CD14-positive monocyte (primary cell): ENCODE data around the gene CERS4. TPM values are rescaled to one million over a fixed set of nuclear protein-coding genes. Genes with fewer than 3 reads are reported as not detected.

Experiments
- DNase-seq, 3 donors: peaks; one replicate each; pipeline ENCODE4 v3.0.0-alpha.2; 2011 to 2022
- H2AFZ ChIP-seq: 2 replicates; pipeline ENCODE4 v1.6.0; 2012; ENCODE audit warnings: mild to moderate bottlenecking, low read depth, low read length, inconsistent platforms; ENCODE audit not compliant: insufficient read depth, poor library complexity, severe bottlenecking
- H3K27ac ChIP-seq, 2 donors: 1 replicate in 1 of 2; 2 replicates in 1 of 2; pipeline ENCODE4 v1.5.1; 2012 to 2013; ENCODE audit warnings: low read length in 2 of 2, control low read depth in 1 of 2, inconsistent platforms in 1 of 2, low read depth in 1 of 2, mild to moderate bottlenecking in 1 of 2
- H3K27me3 ChIP-seq, 2 donors: one replicate each; pipeline versions ENCODE4 v1.6.0 to v1.6.1; 2011 to 2013; ENCODE audit warnings: low read length in 2 of 2; ENCODE audit not compliant: control insufficient read depth in 2 of 2, insufficient read depth in 2 of 2
- H3K36me3 ChIP-seq, 2 donors: replicated peaks in 1 of 2; 1 replicate in 1 of 2; 2 replicates in 1 of 2; pipeline versions ENCODE4 v1.5.1 to v1.6.1; 2012 to 2013; ENCODE audit warnings: low read length in 2 of 2, control low read depth in 1 of 2, inconsistent platforms in 1 of 2, mild to moderate bottlenecking in 1 of 2; ENCODE audit not compliant: insufficient read depth in 2 of 2, control insufficient read depth in 1 of 2
- H3K4me1 ChIP-seq, 2 donors: 1 replicate in 1 of 2; 2 replicates in 1 of 2; pipeline versions ENCODE4 v1.5.1 to v1.6.1; 2012 to 2013; ENCODE audit warnings: low read length in 2 of 2, control low read depth in 1 of 2, inconsistent platforms in 1 of 2, mild to moderate bottlenecking in 1 of 2, moderate library complexity in 1 of 2; ENCODE audit not compliant: insufficient read depth in 2 of 2, control insufficient read depth in 1 of 2
- H3K4me2 ChIP-seq: replicated peaks from 2 replicates; pipeline ENCODE3; 2012; ENCODE audit warnings: low read length, moderate library complexity, mild to moderate bottlenecking; ENCODE audit not compliant: poor library complexity, severe bottlenecking; ENCODE audit errors: extremely low read depth
- H3K4me3 ChIP-seq, 3 experiments: fragments of 200-600 bp in 1 of 3; sonication (generic) in 1 of 3; replicated peaks in 1 of 3; 1 replicate in 2 of 3; 2 replicates in 1 of 3; pipeline ENCODE4 v1.5.1; 2011 to 2013; ENCODE audit warnings: low read length in 3 of 3, mild to moderate bottlenecking in 3 of 3, control low read depth in 2 of 3, low read depth in 2 of 3, inconsistent platforms in 1 of 3, moderate library complexity in 1 of 3
- H3K79me2 ChIP-seq: 2 replicates; pipeline ENCODE4 v1.6.0; 2012; ENCODE audit warnings: mild to moderate bottlenecking, control low read depth, inconsistent platforms, low read length, moderate library complexity; ENCODE audit not compliant: insufficient read depth
- H3K9ac ChIP-seq: 2 replicates; pipeline ENCODE4 v1.6.0; 2017; ENCODE audit warnings: low read length, mild to moderate bottlenecking; ENCODE audit not compliant: insufficient read depth, poor library complexity, severe bottlenecking
- H3K9me3 ChIP-seq, 2 donors: replicated peaks in 1 of 2; 1 replicate in 1 of 2; 2 replicates in 1 of 2; pipeline versions ENCODE4 v1.5.1 to v1.6.1; 2012 to 2013; ENCODE audit warnings: low read length in 2 of 2, control low read depth in 1 of 2; ENCODE audit not compliant: control insufficient read depth in 1 of 2, insufficient read depth in 1 of 2
- H4K20me1 ChIP-seq: 2 replicates; pipeline ENCODE4 v1.6.0; 2012; ENCODE audit warnings: mild to moderate bottlenecking, low read length, control low read depth, moderate library complexity; ENCODE audit not compliant: insufficient read depth
- H3K27ac Mint-ChIP-seq, 7 donors: one replicate each; pipeline ENCODE4 v1.8.0; 2020; ENCODE audit warnings: mild to moderate bottlenecking in 7 of 7, mixed read lengths in 7 of 7, moderate library complexity in 6 of 7, inconsistent platforms in 2 of 7
- H3K27me3 Mint-ChIP-seq, 3 donors: one replicate each; pipeline ENCODE4 v1.8.0; 2021 to 2022; ENCODE audit warnings: low read depth in 3 of 3, mild to moderate bottlenecking in 3 of 3, mixed read lengths in 3 of 3, moderate library complexity in 3 of 3, inconsistent platforms in 1 of 3
- H3K36me3 Mint-ChIP-seq, 2 donors: one replicate each; pipeline ENCODE4 v1.8.0; 2020; ENCODE audit warnings: mixed read lengths in 2 of 2, inconsistent platforms in 1 of 2, mild to moderate bottlenecking in 1 of 2
- H3K4me1 Mint-ChIP-seq: one replicate; pipeline ENCODE4 v1.8.0; 2020; ENCODE audit warnings: mild to moderate bottlenecking, mixed read lengths
- H3K4me3 Mint-ChIP-seq, 2 donors: one replicate each; pipeline ENCODE4 v1.8.0; 2020; ENCODE audit warnings: mild to moderate bottlenecking in 2 of 2, mixed read lengths in 2 of 2, moderate library complexity in 1 of 2
- H3K9me3 Mint-ChIP-seq, 7 donors: one replicate each; pipeline ENCODE4 v1.8.0; 2020 to 2022; ENCODE audit warnings: mixed read lengths in 7 of 7, mild to moderate bottlenecking in 6 of 7, moderate library complexity in 6 of 7, inconsistent platforms in 2 of 7
- WGBS: methylation state at CpG from one replicate; pipeline ENCODE4 v1.1.5; 2013; ENCODE audit warnings: missing lambda C conversion rate; ENCODE audit not compliant: insufficient coverage; 5-methylcytosine and 5-hydroxymethylcytosine counted together
- intact Hi-C, 2 donors: fragments of 100-400 bp; cut with micrococcal nuclease; formaldehyde crosslinking; loops; one replicate each; pipeline versions ENCODE4 v1.15.0 to v1.15.1; 2023
- polyA plus RNA-seq, 3 donors: library from polyadenylated mRNA; depleted of rRNA in 1 of 3; unstranded in 2 of 3; stranded (reverse) in 1 of 3; fragments of 300-500 nt in 2 of 3; fragments of >200 nt in 1 of 3; fragmentation: Illumina TruSeq in 2 of 3; gene quantifications; 1 replicate in 2 of 3; 2 replicates in 1 of 3; pipeline ENCODE4 v1.2.3, GENCODE V29; 2012 to 2021
- TF ChIP-seq, protein P1 (sequence below): fragments of 200-600 bp; IDR thresholded peaks from one replicate; pipeline ENCODE4 v1.8.0; 2022; ENCODE audit warnings: antibody characterized with exemption, mild to moderate bottlenecking

Gene CERS4
- polyA plus RNA-seq, 3 donors, result 11.4 to 12.1 (median 12.0) TPM

DNA sequence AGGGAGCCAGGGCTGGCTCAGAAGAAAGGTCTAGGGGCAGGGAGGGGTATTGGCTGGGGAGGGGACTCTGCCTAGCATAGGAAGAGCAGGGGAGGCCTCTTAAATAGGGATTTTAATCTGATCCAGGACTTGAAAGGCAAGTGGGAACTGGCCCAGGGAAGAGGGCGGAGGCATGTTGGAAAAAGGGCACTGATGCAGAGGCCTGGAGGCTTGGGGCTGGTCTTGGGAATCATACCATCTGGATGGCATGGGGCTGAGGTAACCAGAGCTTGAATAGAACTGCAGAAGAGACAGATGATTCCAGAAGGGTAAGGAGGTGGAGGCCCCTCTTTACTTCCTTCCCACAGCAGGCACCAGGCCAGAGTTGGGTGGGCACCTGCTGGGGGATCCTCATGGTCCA, 29.1 kb downstream of the CERS4 start:
- H3K9me3 ChIP-seq, result peaks cover 12 to 15% of the 10 kb centered on the region in 2 donors
- Mint-ChIP-seq H3K4me3 (peak overlapping the region in 1 of 2 donors; percentile 8), H3K4me1 (peaks cover 36% of the 10 kb centered on the region), H3K27ac (peak overlapping the region in 1 of 7 donors; percentile 74), H3K9me3 (peaks cover 12 to 25% (median 17%) of the 10 kb centered on the region in 7 donors), H3K36me3 (peaks cover 10 to 13% of the 10 kb centered on the region in 2 donors), H3K27me3 (peaks cover 23 to 45% (median 24%) of the 10 kb centered on the region in 3 donors)
- TF ChIP-seq, protein P1, sequence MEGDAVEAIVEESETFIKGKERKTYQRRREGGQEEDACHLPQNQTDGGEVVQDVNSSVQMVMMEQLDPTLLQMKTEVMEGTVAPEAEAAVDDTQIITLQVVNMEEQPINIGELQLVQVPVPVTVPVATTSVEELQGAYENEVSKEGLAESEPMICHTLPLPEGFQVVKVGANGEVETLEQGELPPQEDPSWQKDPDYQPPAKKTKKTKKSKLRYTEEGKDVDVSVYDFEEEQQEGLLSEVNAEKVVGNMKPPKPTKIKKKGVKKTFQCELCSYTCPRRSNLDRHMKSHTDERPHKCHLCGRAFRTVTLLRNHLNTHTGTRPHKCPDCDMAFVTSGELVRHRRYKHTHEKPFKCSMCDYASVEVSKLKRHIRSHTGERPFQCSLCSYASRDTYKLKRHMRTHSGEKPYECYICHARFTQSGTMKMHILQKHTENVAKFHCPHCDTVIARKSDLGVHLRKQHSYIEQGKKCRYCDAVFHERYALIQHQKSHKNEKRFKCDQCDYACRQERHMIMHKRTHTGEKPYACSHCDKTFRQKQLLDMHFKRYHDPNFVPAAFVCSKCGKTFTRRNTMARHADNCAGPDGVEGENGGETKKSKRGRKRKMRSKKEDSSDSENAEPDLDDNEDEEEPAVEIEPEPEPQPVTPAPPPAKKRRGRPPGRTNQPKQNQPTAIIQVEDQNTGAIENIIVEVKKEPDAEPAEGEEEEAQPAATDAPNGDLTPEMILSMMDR, result no peak
- DNase-seq, result no peak
- H3K27ac ChIP-seq, result no peak overlapping the region
- no peak overlapping the region for H3K4me3 ChIP-seq
- peaks cover 33 to 35% of the 10 kb centered on the region in 2 donors for H3K4me1 ChIP-seq
- no peaks in the 10 kb centered on the region for H4K20me1 ChIP-seq
- no peak overlapping the region for H3K4me2 ChIP-seq
- intact Hi-C loops, result no loop called here
- H3K9ac ChIP-seq, result no peak overlapping the region
- no peaks in the 10 kb centered on the region for H3K79me2 ChIP-seq
- H3K27me3 ChIP-seq, result peaks cover 0 to 7% of the 10 kb centered on the region in 2 donors
- no peak overlapping the region for H2AFZ ChIP-seq
- 100% methylated on average over 1 of the region's 1 CpG for WGBS
- no peaks in the 10 kb centered on the region for H3K36me3 ChIP-seq

DNA sequence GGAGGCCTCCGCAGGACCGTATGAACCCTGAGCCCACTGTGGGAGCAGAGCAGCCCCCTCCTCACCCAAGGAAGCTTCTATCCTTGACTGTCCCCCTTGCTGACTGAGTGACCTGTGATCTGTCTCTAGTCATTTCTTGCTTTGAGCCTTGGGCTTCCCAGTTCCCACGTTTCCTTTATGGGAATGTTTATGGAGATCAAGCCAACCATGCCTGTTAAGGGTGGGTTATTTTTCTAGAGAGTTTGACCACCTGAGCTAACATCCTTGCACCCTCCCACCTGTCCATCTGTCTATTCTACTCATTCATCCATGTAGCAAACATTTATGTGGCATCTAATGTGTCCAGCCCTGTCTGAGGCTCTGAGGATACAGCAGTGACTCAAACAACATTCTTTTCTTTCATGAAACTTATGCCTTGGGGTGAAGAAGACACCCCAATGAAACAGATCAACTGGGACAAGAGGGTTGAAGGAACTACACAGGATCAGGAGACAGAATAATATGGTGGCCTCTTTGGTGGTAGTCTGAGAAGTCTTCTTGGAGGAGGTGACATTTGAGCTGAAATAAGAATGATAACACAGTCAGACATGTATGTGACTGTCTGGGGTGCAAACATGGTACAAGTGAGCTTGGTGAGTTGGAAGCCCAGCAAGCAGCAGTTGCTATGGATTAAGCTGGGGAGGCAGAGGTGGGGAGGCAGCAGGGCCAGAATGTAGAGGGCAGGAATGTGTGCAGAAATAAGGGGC, 30.5 kb downstream of the CERS4 start:
- DNase-seq, result no peak
- Mint-ChIP-seq H3K36me3 (peaks cover 13 to 18% of the 10 kb centered on the region in 2 donors), H3K4me1 (peaks cover 45% of the 10 kb centered on the region), H3K27me3 (peaks cover 27 to 56% (median 29%) of the 10 kb centered on the region in 3 donors), H3K27ac (peak overlapping the region in 3 of 7 donors; percentile 15 to 71 (median 29)), H3K9me3 (peaks cover 16 to 35% (median 26%) of the 10 kb centered on the region in 7 donors), H3K4me3 (peak overlapping the region; percentile 21 to 87)
- Histone ChIP-seq H2AFZ (no peak overlapping the region), H4K20me1 (no peaks in the 10 kb centered on the region), H3K9me3 (peaks cover 14 to 25% of the 10 kb centered on the region in 2 donors), H3K27me3 (peaks cover 0 to 9% of the 10 kb centered on the region in 2 donors), H3K79me2 (no peaks in the 10 kb centered on the region), H3K4me1 (peaks cover 39 to 44% of the 10 kb centered on the region in 2 donors), H3K4me3 (peak overlapping the region in 1 of 3 experiments; percentile 59), H3K4me2 (peak overlapping the region; percentile 68), H3K27ac (no peak overlapping the region), H3K36me3 (no peaks in the 10 kb centered on the region), H3K9ac (peak overlapping the region; percentile 17)
- TF ChIP-seq, protein P1, result no peak
- whole genome bisulfite sequencing, result no CpG with 5 or more reads among the region's 3 CpGs
- intact Hi-C loops, result loop anchor here in 1 of 2 donors (5.0 kb wide), 1 partner anchor 52 kb away; no protein-coding TSS in a partner anchor
